ENCODE results near the gene PROX1.

PROX1 gene

DNA sequence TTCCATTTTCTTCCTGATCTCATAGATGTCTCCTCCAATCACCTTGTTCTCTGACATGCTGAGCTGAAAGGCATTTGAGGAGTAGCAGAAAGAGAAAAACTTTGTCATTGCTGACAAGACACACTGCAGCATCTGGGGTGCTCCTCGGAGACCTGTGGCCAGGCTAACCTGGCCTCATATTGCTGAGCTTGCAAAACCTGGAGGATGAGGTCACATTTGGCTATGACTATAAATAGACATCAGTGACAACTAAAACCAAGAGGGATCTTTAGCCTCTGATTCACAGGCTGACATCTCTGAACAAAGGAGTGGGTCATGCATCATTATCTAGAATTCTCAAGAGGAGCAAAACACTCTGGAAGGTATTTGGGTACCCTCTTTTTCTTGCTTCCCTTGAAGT is 83.7 kb downstream of the PROX1 start:
- DNase-seq, result no peak
- no peak for TF ChIP-seq EZH2 (IDR thresholded peaks at IDR 0.05; ENCODE audit: borderline replicate concordance, low read depth, low read length, severe bottlenecking)
- TF ChIP-seq CTCF (IDR thresholded peaks at IDR 0.05; ENCODE audit: borderline replicate concordance, extremely low read depth, low read length, poor library complexity, severe bottlenecking), result no peak

DNA sequence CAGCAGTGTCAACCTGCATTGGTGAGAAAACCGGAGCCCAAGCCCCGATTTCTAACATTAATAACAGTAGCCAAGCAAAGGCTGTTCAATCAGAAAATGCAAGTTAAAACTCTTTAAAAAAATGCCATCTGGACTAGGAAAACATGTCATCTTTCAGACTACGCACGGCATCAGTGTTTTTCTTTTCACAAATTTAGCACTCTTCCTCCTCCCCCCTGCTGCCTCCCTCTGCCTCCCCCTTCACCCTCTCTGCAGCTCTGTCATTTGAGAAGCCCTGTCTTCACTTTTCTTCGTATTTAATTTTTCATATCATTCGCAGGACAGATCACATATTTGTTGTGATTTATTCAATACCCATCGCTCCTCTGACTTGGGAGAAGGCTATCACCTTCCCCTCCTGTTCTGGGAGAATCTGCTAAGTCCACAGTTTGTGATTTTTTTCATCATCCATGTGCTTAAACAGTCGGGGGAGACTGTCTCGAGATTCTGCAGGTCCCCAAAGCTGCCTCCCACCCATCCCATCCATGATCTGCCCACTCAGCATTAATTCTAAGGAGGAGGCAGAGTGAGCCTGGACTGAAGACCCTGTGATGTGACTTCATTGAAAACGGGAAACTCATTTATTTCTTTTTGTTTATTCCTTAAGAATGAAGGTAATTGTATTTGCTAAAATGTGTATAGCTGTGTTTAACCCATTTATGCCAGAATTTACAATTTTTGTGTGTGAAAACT is 84.8 kb downstream of the PROX1 start:
- Histone ChIP-seq H3K79me2 (ENCODE audit: insufficient read depth, low read length) (no peaks in the 10 kb centered on the region), H2AFZ (ENCODE audit: low read depth, low read length) (no peak overlapping the region), H4K20me1 (ENCODE audit: insufficient read depth, low read length) (no peaks in the 10 kb centered on the region), H3K27ac (ENCODE audit: low read length) (no peak overlapping the region), H3K27me3 (ENCODE audit: insufficient read depth, low read length, poor library complexity) (no peaks in the 10 kb centered on the region), H3K4me2 (ENCODE audit: insufficient read depth, low read length) (no peak overlapping the region), H3K4me3 (ENCODE audit: low read depth in 1 of 2, low read length in 2 of 2) (no peak overlapping the region), H3K4me1 (ENCODE audit: insufficient read depth, low read length) (no peaks in the 10 kb centered on the region), H3K9ac (ENCODE audit: low read depth, low read length) (no peak overlapping the region), H3K36me3 (ENCODE audit: insufficient read depth, low read length) (no peaks in the 10 kb centered on the region), H3K9me3 (ENCODE audit: insufficient read depth, low read length, severe bottlenecking) (no peaks in the 10 kb centered on the region)
- no peak for DNase-seq
- TF ChIP-seq CTCF (IDR thresholded peaks at IDR 0.05; ENCODE audit: borderline replicate concordance, extremely low read depth, low read length, poor library complexity, severe bottlenecking) (no peak), EZH2 (IDR thresholded peaks at IDR 0.05; ENCODE audit: borderline replicate concordance, low read depth, low read length, severe bottlenecking) (no peak)
- no peak for ATAC-seq (ENCODE audit: insufficient read depth, low read depth)

More for the DNA sequence above, 83.7 kb downstream of the PROX1 start:
- Histone ChIP-seq H3K9me3 (ENCODE audit: insufficient read depth, low read length, severe bottlenecking) (no peaks in the 10 kb centered on the region), H4K20me1 (ENCODE audit: insufficient read depth, low read length) (no peaks in the 10 kb centered on the region), H2AFZ (ENCODE audit: low read depth, low read length) (no peak overlapping the region), H3K79me2 (ENCODE audit: insufficient read depth, low read length) (no peaks in the 10 kb centered on the region), H3K9ac (ENCODE audit: low read depth, low read length) (no peak overlapping the region), H3K4me1 (ENCODE audit: insufficient read depth, low read length) (no peaks in the 10 kb centered on the region), H3K27me3 (ENCODE audit: insufficient read depth, low read length, poor library complexity) (no peaks in the 10 kb centered on the region), H3K36me3 (ENCODE audit: insufficient read depth, low read length) (no peaks in the 10 kb centered on the region), H3K4me2 (ENCODE audit: insufficient read depth, low read length) (no peak overlapping the region), H3K4me3 (ENCODE audit: low read depth in 1 of 2, low read length in 2 of 2) (no peak overlapping the region), H3K27ac (ENCODE audit: low read length) (no peak overlapping the region)
- ATAC-seq (ENCODE audit: insufficient read depth, low read depth), result no peak

DNA sequence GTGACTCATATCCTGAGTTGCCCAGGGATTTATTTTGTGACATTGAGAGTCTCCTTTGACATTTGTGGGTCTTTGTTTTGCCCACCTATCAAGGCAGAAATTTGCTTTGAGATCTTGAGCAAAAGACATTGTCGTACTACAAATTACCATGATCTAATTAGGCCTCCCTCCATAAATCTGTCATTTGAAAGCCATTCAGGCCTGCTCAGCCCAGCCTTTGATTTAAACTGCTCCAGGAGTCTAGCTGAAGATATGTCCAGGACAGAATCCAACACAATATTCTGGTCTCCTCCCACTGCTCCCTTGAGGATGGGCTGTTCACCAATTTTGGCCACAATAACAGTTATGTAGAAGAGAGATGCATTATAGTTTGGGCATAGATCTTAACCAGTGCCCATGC is 86.7 kb downstream of the PROX1 start:
- TF ChIP-seq EZH2 (IDR thresholded peaks at IDR 0.05; ENCODE audit: borderline replicate concordance, low read depth, low read length, severe bottlenecking), result no peak
- TF ChIP-seq CTCF (IDR thresholded peaks at IDR 0.05; ENCODE audit: borderline replicate concordance, extremely low read depth, low read length, poor library complexity, severe bottlenecking), result no peak
- Histone ChIP-seq H3K36me3 (ENCODE audit: insufficient read depth, low read length) (no peaks in the 10 kb centered on the region), H3K79me2 (ENCODE audit: insufficient read depth, low read length) (no peaks in the 10 kb centered on the region), H4K20me1 (ENCODE audit: insufficient read depth, low read length) (no peaks in the 10 kb centered on the region), H3K27me3 (ENCODE audit: insufficient read depth, low read length, poor library complexity) (no peaks in the 10 kb centered on the region), H3K4me3 (ENCODE audit: low read depth in 1 of 2, low read length in 2 of 2) (no peak overlapping the region), H3K9ac (ENCODE audit: low read depth, low read length) (no peak overlapping the region), H2AFZ (ENCODE audit: low read depth, low read length) (no peak overlapping the region), H3K27ac (ENCODE audit: low read length) (no peak overlapping the region), H3K4me2 (ENCODE audit: insufficient read depth, low read length) (no peak overlapping the region), H3K4me1 (ENCODE audit: insufficient read depth, low read length) (no peaks in the 10 kb centered on the region), H3K9me3 (ENCODE audit: insufficient read depth, low read length, severe bottlenecking) (no peaks in the 10 kb centered on the region)
- DNase-seq (no peak), ATAC-seq (ENCODE audit: insufficient read depth, low read depth) (no peak)

All from DND-41 (cell line).